ENCODE measurements around the gene CCDC121.
"Not testable (repeated sequence)": the region's sequence is repeated elsewhere in the genome, so short reads cannot be mapped to it uniquely, and the experiment has no call there.

The CCDC121 gene

GRCh38 chr2:27636766-27637165 lies 8.0 kb upstream of the CCDC121 start:
- DNase-seq (ENCODE audit: low read depth, low spot score), result no peak

DNA sequence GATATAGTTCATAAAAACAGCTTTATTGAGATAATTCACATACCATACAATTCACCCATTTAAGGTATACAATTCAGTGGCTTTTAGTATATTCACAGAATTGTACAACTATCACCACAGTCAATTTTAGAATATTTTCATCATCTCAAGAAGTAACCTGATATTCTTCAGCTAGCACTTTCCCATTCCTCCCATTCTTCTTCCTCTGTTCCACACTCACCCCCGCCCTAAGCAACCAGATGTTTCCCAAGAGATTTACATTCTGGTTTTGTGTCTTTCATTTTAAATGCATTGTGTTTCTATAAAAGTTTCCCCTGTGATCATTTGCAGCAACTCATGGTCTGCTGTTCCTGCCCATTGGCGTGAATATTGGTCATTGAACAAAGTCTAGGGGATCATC lies 5.5 kb upstream of the CCDC121 start:
- DNase-seq (ENCODE audit: low read depth, low spot score), result no peak

DNA sequence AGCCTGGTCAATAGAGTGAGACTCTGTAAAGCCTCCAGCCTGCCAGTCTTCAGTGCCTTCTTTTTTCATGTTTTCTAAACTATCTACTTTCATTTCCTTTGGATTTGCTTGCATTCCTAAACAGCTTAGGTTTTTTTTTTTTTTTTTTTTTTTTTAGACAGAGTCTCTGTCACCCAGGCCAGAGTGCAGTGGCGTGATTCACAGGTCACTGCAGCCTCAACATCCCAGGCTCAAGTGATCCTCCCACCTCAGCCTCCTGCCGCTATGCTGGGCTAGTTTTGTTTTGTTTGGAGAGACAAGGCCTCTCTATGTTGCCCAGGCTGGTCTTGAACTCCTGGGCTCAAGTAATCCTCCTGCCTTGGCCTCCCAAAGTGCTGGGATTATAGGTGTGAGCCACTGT lies 1.4 kb upstream of the CCDC121 start:
- DNase-seq (ENCODE audit: low read depth, low spot score), result not testable (repeated sequence)

DNA sequence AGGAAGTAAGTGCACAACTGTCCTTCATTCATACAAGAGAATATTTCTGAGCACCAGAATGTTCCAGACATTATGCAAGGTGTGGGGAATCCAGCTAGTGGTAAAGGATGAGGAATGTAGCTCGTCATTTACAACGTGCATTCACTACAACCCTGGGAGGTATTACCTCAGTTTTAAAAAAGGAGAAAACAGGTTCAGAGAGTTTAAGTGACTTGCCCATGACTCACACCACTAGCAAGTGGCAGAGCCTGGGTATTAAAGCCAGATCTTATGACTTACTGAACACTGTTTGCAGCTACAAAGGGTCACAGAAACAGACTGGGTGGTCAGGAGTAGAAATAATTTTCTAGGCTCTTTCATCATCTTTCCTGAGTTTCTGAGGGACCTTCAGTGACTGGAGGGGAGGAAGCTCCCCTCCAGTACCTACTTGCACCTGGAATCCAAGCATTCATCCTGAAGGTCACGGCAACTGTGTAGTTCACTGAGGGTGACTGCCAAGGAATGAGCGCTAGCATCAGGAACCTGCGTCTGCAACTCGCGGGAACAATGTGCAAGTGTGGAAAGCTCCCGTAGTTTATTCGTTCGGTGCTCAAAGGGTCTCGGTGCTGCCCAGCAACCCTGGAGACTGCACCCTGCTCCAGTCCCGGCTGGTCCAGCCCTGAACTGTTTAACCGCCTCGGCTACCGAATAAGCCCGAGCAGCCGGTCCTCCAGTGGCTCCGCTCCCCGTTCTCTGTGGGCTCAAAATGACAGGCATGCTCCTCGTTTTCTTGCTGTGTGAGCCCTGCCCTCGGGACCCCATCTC lies 647 bp downstream of the CCDC121 start:
- no peak for DNase-seq (ENCODE audit: low read depth, low spot score)

DNA sequence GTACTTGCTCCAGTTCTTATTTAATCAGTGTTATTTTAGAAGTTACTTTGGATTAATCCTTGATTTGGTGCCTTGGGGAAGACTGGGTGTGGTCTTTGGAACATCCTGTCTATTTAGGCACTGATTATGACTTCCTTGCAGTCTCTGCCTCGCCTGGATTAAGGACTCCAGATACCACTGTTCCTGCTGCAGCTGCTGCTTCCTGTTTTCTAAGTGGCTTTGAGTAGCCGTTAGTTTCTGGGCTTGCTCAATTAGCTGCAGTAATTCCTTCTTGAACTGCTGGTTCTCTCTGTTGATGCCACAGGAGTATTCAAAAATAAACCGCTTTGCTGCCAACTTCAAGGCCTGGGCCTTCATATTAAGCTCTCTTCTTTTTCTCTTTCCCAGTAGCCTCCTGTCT lies 1.9 kb downstream of the CCDC121 start:
- DNase-seq (ENCODE audit: low read depth, low spot score), result not testable (repeated sequence)

- not testable (repeated sequence) for DNase-seq (ENCODE audit: low read depth, low spot score)
Measured at GRCh38 chr2:27626323-27626722, 2.5 kb downstream of the CCDC121 start.

GRCh38 chr2:27624943-27625342 lies 3.9 kb downstream of the CCDC121 start:
- DNase-seq (ENCODE audit: low read depth, low spot score), result no peak

GRCh38 chr2:27622921-27623384 lies 5.9 kb downstream of the CCDC121 start:
- peak; percentile 35 for DNase-seq (ENCODE audit: low read depth, low spot score)

DNA sequence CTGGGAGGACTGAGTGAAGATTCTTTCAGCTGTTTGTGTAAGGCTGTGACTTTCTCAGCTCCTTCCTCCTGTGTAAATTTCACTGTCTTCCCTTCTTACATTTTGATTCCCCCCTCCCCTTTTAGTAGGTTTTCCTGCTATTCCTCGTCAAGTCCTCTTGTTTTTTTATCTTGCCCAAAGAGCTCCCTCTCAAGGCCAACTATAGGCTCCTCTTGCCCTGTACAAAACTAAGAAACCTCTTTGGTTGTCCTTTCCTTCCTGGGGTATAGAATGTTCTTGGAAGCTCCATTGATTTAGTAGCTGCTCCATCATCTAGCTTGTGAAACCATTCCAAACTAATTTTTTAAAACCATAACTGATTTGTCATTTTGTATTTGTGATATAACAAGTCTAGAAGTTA lies 7.3 kb downstream of the CCDC121 start:
- DNase-seq (ENCODE audit: low read depth, low spot score), result no peak

- DNase-seq (ENCODE audit: low read depth, low spot score), result no peak
Measured at GRCh38 chr2:27615316-27615715, 13.5 kb downstream of the CCDC121 start.

- DNase-seq (ENCODE audit: low read depth, low spot score), result no peak
Measured at GRCh38 chr2:27613985-27614384, 14.8 kb downstream of the CCDC121 start.

GRCh38 chr2:27606611-27607010 lies 22.2 kb downstream of the CCDC121 start:
- no peak for DNase-seq (ENCODE audit: low read depth, low spot score)

DNA sequence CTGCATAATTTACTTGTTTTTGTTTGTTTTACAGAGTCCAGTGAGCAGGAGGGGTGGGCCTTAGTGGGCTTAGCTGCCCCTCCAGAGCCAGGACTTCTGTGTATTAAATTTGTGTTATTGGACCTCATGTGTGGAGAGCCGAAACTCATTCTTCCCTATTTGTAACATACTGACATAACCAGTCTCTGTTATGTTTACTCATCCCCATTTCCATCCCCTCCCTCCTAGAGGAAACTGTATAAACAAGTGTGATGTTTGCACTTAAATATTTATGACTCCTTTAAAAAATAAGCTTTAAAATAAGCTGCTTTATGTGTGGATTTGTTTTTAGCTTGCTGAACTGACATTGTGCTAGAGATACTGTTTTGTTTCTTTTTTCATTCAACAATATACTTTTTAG lies 32.2 kb downstream of the CCDC121 start:
- no peak for DNase-seq (ENCODE audit: low read depth, low spot score)

DNA sequence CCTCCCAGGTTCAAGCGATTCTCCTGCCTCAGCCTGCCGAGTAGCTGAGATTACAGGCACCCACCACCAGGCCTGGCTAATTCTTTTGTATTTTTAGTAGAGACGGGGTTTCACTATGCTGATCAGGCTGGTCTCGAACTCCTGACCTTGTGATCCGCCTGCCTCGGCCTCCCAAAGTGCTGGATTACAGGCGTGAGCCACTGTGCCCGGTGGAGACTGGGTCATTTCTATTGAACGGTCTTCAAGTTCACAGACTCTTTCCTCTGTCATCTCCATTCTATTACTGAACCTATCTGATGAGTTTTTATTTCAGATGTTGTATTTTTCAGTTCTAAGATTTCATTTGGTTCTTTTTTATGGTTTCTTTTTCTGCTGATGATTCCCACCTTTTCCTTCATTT lies 33.4 kb downstream of the CCDC121 start:
- DNase-seq (ENCODE audit: low read depth, low spot score), result not testable (repeated sequence)

- DNase-seq (ENCODE audit: low read depth, low spot score), result not testable (repeated sequence)
Measured at GRCh38 chr2:27594020-27594703, 34.6 kb downstream of the CCDC121 start.

DNA sequence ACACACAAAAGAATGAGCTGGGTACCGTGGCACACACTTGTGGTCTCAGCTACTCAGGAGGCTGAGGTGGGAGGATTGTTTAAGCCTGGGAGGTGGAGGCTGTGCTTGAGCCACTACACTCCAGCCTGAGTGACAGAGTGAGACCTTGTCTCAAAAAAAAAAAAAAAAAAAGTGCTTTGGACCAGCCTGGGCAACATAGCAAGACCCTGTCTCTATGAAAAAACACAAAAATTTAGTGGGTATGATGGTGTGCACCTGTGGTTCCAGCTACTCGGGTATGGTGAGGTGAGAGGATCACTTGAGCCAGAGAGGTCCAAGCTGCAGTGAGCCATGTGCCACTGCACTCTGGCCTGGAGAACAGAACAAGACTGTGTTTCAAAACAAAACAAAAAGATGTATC lies 35.6 kb downstream of the CCDC121 start:
- no peak for DNase-seq (ENCODE audit: low read depth, low spot score)

GRCh38 chr2:27591745-27592144 lies 37.1 kb downstream of the CCDC121 start:
- DNase-seq (ENCODE audit: low read depth, low spot score), result no peak

DNA sequence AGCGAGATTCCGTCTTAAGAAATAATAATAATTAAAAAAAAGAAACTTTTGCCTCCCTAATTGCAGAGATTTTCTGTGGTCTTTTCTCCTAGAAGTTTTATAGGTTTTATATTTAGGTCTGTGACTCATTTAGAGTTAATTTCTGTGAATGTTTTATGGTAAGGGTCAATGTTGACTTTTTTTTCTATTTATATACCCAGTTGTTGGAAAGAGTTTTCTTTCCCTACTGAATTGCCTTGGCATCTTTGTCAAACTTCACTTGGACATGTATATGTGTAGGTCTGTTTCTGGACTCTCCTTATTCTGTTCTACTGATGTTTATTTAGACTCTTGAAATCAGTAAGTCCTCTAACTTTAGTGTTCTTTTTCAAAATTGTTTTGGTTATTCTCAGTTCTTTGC lies 40.5 kb downstream of the CCDC121 start:
- DNase-seq (ENCODE audit: low read depth, low spot score), result no peak

GRCh38 chr2:27587025-27587424 lies 41.8 kb downstream of the CCDC121 start:
- DNase-seq (ENCODE audit: low read depth, low spot score), result no peak

GRCh38 chr2:27584597-27584996 lies 44.2 kb downstream of the CCDC121 start:
- no peak for DNase-seq (ENCODE audit: low read depth, low spot score)

DNA sequence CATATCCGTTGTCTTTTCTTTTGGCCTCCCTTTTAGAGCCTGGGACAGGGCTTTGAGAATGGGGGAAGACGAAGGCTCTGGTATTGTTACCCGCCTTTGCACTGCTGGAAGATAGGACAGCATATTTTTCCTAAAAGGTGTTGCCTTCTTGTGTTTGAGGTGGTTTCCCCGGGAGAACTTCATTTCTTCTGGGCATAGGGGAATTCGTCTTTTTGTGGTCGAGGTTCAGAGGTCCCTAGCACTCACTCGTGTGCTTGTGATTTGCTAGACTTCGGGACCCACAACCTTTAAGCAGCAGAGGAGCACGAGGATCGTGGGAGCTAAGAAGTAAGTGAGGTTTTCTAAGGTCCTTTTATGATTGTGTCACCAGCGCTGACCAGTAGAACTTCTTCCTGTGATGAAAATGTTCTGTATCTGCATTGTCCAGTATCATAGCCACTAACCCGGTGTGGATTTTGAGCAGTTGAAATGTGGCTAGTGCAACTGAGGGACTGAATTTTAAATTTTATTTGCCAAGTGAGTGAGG lies 45.4 kb downstream of the CCDC121 start:
- DNase-seq (ENCODE audit: low read depth, low spot score), result no peak

- peak; percentile 91 for DNase-seq (ENCODE audit: low read depth, low spot score)
Measured at GRCh38 chr2:27582695-27583389, 46.0 kb downstream of the CCDC121 start, which contains the start of gene ZNF512. Gene ZNF512 (plus strand): TSS chr2:27583042. CDS start chr2:27583113, 71 bp downstream.
